HepG2 (cell line): Measurements from ENCODE around the gene PFN2. TPM values are rescaled to one million over a fixed set of nuclear protein-coding genes. Genes with fewer than 3 reads are reported as not detected.

ENCODE experiments used
- ARNT2 ChIP-seq: sonication (generic); formaldehyde crosslinking; IDR thresholded peaks from 2 replicates; pipeline ENCODE4 v1.8.0; 2022; ENCODE audit warnings: mild to moderate bottlenecking, low read depth, missing genetic modification reagents, moderate library complexity
- CREM ChIP-seq, 2 experiments: sonication (generic) in 1 of 2; formaldehyde crosslinking in 1 of 2; IDR thresholded peaks; 2 replicates each; pipeline versions ENCODE4 v1.4.0 to v1.6.1; 2016 to 2020; ENCODE audit warnings: antibody characterized with exemption in 1 of 2, mild to moderate bottlenecking in 1 of 2, missing genetic modification reagents in 1 of 2
- HBP1 ChIP-seq: IDR thresholded peaks from 2 replicates; pipeline ENCODE4 v1.6.1; 2016; ENCODE audit warnings: low read depth, control low read depth
- HNRNPH1 ChIP-seq: fragments of 200-400 bp; formaldehyde crosslinking; optimal IDR thresholded peaks from 2 replicates; pipeline ENCODE3; 2017; ENCODE audit warnings: mild to moderate bottlenecking, low read depth, low read length
- KDM5B ChIP-seq: sonication (generic); formaldehyde crosslinking; IDR thresholded peaks from 2 replicates; pipeline ENCODE4 v1.4.0; 2020; ENCODE audit warnings: missing genetic modification reagents, mild to moderate bottlenecking, borderline replicate concordance
- KLF16 ChIP-seq, 2 experiments: sonication (generic) in 1 of 2; formaldehyde crosslinking in 1 of 2; IDR thresholded peaks; 2 replicates each; pipeline versions ENCODE4 v1.6.1 to v1.8.0; 2016 to 2023; ENCODE audit warnings: missing genetic modification reagents in 2 of 2, missing compliant biosample characterization in 1 of 2
- MIXL1 ChIP-seq: IDR thresholded peaks from 2 replicates; pipeline ENCODE4 v1.6.1; 2016
- NKX3-1 ChIP-seq: sonication (generic); formaldehyde crosslinking; IDR thresholded peaks from 2 replicates; pipeline ENCODE4 v1.5.0; 2020; ENCODE audit warnings: missing genetic modification reagents
- RBM22 ChIP-seq: fragments of 200-400 bp; formaldehyde crosslinking; optimal IDR thresholded peaks from 2 replicates; pipeline ENCODE3; 2017; ENCODE audit warnings: mild to moderate bottlenecking, low read length, moderate library complexity
- SMAD9 ChIP-seq: sonication (generic); formaldehyde crosslinking; IDR thresholded peaks from 2 replicates; pipeline ENCODE4 v1.5.1; 2020; ENCODE audit warnings: mild to moderate bottlenecking, missing genetic modification reagents
- SP140L ChIP-seq: sonication (generic); formaldehyde crosslinking; IDR thresholded peaks from 2 replicates; pipeline ENCODE4 v1.4.0; 2020; ENCODE audit warnings: missing genetic modification reagents, borderline replicate concordance
- THAP8 ChIP-seq: sonication (generic); formaldehyde crosslinking; IDR thresholded peaks from 2 replicates; pipeline ENCODE4 v1.5.1; 2020; ENCODE audit warnings: missing genetic modification reagents, mild to moderate bottlenecking, borderline replicate concordance
- UBTF ChIP-seq: sonication (generic); formaldehyde crosslinking; IDR thresholded peaks from 2 replicates; pipeline ENCODE4 v1.4.0; 2020; ENCODE audit warnings: mild to moderate bottlenecking, missing genetic modification reagents
- YEATS2 ChIP-seq: sonication (generic); formaldehyde crosslinking; IDR thresholded peaks from 2 replicates; pipeline ENCODE4 v1.4.0; 2020; ENCODE audit warnings: missing genetic modification reagents, borderline replicate concordance
- ZIK1 ChIP-seq: sonication (generic); formaldehyde crosslinking; IDR thresholded peaks from 2 replicates; pipeline ENCODE4 v1.5.0; 2020; ENCODE audit warnings: mild to moderate bottlenecking, low read depth, missing genetic modification reagents, borderline replicate concordance
- ZNF44 ChIP-seq: sonication (generic); formaldehyde crosslinking; IDR thresholded peaks from 2 replicates; pipeline ENCODE4 v1.5.1; 2020; ENCODE audit warnings: mild to moderate bottlenecking, missing genetic modification reagents
- ZNF775 ChIP-seq: sonication (generic); formaldehyde crosslinking; IDR thresholded peaks from 2 replicates; pipeline ENCODE4 v1.4.0; 2020; ENCODE audit warnings: missing genetic modification reagents, mild to moderate bottlenecking, moderate library complexity, borderline replicate concordance
- polyA plus RNA-seq, 8 experiments: library from polyadenylated mRNA; depleted of rRNA in 3 of 8; stranded (reverse) in 7 of 8; unstranded in 1 of 8; fragments of >200 nt; fragmentation: Illumina TruSeq in 4 of 8; extraction: Trizol in 4 of 8; gene quantifications; 2 replicates each; pipeline versions ENCODE4 v1.2.1 to v1.2.3, GENCODE V29; 2011 to 2016; ENCODE audit warnings: low read depth in 4 of 8, missing spikeins in 1 of 8, mixed read lengths in 1 of 8; ENCODE audit not compliant: insufficient read depth in 1 of 8
- total RNA-seq, 5 experiments: library from RNA; depleted of rRNA; stranded (reverse); fragments of >200 nt; fragmentation: Illumina TruSeq; extraction: Trizol; gene quantifications; 2 replicates each; pipeline ENCODE4 v1.2.3, GENCODE V29; 2016; ENCODE audit warnings: low read depth in 1 of 5
- TF ChIP-seq, protein P1 (sequence below): sonication (generic); formaldehyde crosslinking; IDR thresholded peaks from 2 replicates; pipeline ENCODE4 v1.5.0; 2020; ENCODE audit warnings: missing genetic modification reagents, mild to moderate bottlenecking, borderline replicate concordance
- TF ChIP-seq, protein P2 (sequence below): sonication (generic); formaldehyde crosslinking; conservative IDR thresholded peaks from 2 replicates; pipeline ENCODE4 v1.4.0; 2020; ENCODE audit warnings: missing genetic modification reagents
- TF ChIP-seq, protein P3 (sequence below): sonication (generic); formaldehyde crosslinking; IDR thresholded peaks from 2 replicates; pipeline ENCODE4 v1.5.0; 2020; ENCODE audit warnings: missing genetic modification reagents

The PFN2 gene
- total and polyA plus RNA-seq, 2 of the 13 experiments (the other 11 are each of a cell fraction or from before 2014, with no cell fraction given): 57.3 to 150 TPM

DNA sequence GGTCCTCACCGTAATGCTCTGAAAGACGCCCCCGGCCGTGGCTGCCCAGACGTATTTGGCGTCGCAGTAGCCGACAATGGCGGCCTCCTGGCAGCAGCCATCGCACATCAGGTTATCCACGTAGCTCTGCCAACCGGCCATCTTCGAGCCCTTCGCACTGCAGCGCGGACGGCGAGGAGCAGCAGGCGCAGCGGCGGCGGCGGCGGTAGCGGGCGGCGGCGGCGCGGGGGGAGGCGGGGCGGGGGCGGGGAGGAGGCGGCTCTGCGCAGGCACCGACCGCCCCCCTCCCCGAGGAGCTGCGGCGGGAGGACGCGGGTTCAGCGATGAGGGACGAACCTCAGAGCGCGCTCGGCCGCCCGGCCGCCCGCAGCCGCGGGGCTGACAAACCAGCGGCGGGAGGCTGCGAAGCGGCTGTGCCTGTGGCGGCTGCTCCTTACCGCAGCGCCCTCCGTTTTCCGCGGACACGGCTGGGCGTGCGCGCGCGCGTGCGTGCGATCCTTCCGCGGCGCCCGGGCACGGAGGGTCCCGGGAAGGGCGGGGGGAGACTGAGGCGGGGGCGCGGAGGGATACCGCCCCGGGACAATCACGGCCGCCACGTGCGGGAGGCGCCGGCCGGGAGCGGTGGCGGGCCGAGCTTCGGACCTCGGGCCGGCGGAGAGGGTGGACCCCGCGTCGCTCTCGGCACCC lies at the start of gene PFN2 (continued):
- TF ChIP-seq UBTF (CRISPR knock-in tag) (peak; percentile 90; the same call in 1 of the 2 replicates), CREM (IDR thresholded peaks at IDR 0.05) (no peak), CREM (CRISPR knock-in tag; IDR thresholded peaks at IDR 0.05) (no peak), ZIK1 (CRISPR knock-in tag) (no peak), ZNF775 (CRISPR knock-in tag) (no peak), THAP8 (CRISPR knock-in tag) (peak; percentile 83; the same call in 1 of the 2 replicates), KDM5B (CRISPR knock-in tag) (peak; percentile 95), HNRNPH1 (no peak), NKX3-1 (CRISPR knock-in tag) (0 out of 2 replicates have a peak, but pooled peaks have one; percentile 19), ARNT2 (CRISPR knock-in tag) (peak; percentile 93), RBM22 (no peak), KLF16 (CRISPR knock-in tag; IDR thresholded peaks at IDR 0.05) (peak; percentile 44 to 68; a peak in 1 of 4 replicates), YEATS2 (CRISPR knock-in tag) (peak; percentile 43; the same call in 1 of the 2 replicates), SP140L (CRISPR knock-in tag) (peak; percentile 31; the same call in 1 of the 2 replicates), HBP1 (peak; percentile 86; the same call in 1 of the 2 replicates), MIXL1 (CRISPR knock-in tag) (0 out of 2 replicates have a peak, but pooled peaks have one; percentile 10), ZNF44 (CRISPR knock-in tag) (no peak), SMAD9 (CRISPR knock-in tag) (no peak)
- TF ChIP-seq, protein P1, sequence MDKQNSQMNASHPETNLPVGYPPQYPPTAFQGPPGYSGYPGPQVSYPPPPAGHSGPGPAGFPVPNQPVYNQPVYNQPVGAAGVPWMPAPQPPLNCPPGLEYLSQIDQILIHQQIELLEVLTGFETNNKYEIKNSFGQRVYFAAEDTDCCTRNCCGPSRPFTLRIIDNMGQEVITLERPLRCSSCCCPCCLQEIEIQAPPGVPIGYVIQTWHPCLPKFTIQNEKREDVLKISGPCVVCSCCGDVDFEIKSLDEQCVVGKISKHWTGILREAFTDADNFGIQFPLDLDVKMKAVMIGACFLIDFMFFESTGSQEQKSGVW: no peak
- TF ChIP-seq, protein P2, sequence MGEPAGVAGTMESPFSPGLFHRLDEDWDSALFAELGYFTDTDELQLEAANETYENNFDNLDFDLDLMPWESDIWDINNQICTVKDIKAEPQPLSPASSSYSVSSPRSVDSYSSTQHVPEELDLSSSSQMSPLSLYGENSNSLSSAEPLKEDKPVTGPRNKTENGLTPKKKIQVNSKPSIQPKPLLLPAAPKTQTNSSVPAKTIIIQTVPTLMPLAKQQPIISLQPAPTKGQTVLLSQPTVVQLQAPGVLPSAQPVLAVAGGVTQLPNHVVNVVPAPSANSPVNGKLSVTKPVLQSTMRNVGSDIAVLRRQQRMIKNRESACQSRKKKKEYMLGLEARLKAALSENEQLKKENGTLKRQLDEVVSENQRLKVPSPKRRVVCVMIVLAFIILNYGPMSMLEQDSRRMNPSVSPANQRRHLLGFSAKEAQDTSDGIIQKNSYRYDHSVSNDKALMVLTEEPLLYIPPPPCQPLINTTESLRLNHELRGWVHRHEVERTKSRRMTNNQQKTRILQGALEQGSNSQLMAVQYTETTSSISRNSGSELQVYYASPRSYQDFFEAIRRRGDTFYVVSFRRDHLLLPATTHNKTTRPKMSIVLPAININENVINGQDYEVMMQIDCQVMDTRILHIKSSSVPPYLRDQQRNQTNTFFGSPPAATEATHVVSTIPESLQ: 0 out of 2 replicates have a peak, but pooled peaks have one; percentile 28
- TF ChIP-seq, protein P3, sequence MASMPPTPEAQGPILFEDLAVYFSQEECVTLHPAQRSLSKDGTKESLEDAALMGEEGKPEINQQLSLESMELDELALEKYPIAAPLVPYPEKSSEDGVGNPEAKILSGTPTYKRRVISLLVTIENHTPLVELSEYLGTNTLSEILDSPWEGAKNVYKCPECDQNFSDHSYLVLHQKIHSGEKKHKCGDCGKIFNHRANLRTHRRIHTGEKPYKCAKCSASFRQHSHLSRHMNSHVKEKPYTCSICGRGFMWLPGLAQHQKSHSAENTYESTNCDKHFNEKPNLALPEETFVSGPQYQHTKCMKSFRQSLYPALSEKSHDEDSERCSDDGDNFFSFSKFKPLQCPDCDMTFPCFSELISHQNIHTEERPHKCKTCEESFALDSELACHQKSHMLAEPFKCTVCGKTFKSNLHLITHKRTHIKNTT (CRISPR knock-in tag): no peak
